Hematopoietic multipotent progenitor cell treated with erythropoietin and hydrocortisone succinate and interleukin-3 and kit ligand, for 8 days (in vitro differentiated cells): Measurements from ENCODE around the gene SCGB1C2.
A peak's percentile ranks its signal among the peaks of the same experiment; 100 is the strongest.
"Not testable (repeated sequence)": the region's sequence is repeated elsewhere in the genome, so short reads cannot be mapped to it uniquely, and the experiment has no call there.

Experiments
- DNase-seq: peaks from one replicate; pipeline ENCODE4 v3.0.0-alpha.2; 2015

The SCGB1C2 gene

DNA sequence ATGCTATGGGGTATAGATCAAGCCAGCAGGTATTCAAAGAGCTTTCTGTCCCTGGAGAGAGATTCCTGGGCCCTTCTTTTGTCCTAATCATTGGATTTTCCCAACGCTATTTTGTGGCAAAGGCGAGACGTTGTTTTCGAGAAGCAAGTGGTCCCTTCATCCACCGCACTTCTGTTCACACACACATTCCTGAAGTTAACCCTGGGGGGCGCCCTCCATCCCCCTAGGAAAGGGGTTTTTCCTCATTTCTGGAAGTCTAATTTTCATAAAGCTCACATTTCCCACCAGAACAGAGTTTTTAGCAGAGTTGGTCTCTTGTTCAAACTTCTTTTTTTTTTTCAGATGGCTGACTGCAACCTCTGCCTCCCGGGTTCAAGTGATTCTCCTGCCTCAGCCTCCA is 11.9 kb downstream of the SCGB1C2 start:
- no peak for DNase-seq

DNA sequence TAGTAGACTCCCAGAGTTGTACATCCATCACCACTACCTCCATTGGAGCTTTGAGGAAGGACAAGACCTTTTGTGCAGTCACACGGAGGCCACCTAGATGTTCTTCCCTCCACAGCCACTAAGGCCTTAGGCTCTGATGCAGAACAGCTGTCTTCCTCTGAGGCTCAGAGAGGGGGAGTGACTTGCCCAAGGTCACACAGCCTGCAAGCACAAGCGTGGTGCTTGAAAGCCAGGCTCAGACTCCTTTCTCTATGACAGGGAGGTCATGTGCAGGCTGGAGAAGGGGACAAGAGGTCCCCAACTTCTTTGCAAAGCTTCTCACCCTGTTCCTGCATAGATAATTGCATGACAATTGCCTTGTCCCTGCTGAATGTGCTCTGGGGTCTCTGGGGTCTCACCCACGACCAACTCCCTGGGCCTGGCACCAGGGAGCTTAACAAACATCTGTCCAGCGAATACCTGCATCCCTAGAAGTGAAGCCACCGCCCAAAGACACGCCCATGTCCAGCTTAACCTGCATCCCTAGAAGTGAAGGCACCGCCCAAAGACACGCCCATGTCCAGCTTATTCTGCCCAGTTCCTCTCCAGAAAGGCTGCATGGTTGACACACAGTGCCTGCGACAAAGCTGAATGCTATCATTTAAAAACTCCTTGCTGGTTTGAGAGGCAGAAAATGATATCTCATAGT is 12.7 kb downstream of the SCGB1C2 start:
- no peak for DNase-seq

DNA sequence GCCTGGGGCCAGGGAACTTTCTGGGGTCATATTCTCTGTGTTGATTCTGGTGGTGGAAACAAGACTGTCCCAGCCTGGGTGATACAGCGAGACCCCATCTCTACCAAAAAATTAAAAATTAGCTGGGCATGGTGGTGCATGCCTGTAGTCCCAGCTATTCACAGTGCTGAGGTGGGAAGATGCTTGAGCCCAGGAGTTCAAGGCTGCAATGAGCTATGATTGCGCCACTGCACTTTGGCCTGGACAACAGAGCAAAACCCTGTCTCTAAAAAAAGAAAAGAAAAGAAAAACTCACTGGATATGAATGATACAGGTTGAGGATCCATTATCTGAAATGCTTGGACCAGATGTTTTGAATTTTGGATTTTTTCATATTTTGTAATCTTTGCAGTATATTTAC is 13.6 kb downstream of the SCGB1C2 start:
- no peak for DNase-seq

DNA sequence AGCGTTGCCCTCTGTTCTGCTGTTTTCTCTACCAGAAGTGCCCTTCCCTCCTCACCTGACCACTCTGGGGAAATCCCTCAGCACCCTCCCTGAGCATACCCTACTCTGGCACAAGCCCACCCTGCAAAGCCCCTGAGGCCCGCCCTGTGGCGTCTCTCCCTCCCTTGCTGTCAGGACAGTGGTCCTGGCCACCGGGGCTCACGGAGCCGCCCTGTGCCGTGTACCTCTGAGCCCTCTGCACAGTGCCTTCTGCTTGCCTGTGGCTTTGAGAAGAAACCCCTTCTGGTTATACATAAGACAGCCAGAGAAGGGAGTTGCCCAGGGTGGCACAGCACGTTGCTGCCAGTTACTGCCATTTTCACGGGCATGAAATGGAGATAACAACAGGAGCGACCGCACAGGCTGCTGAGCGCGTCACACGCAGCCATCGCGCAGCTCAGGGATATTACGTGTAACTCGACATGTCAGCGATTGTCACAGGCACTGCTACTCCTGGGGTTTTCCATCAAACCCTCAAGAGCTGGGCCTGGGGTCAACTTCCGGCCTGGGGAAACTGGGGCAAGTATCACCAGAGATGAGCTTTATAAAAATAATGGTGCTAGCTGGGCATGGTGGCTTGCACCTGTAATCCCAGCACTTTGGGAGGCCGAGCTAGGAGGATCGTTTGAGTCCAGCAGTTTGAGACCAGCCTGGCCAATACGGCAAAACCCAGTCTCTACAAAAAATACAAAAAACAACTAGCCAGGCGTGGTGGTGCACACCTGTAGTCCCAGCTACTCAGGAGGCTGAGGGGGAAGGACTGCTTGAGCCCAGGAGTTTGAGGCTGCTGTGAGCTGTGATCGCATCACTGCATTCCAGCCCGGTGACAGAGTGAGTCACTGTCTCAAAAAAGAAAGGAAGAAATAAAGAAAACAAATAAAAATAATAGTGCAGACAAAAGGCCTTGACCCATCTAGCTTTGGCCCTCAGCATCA is 14.8 kb downstream of the SCGB1C2 start:
- no peak for DNase-seq

DNA sequence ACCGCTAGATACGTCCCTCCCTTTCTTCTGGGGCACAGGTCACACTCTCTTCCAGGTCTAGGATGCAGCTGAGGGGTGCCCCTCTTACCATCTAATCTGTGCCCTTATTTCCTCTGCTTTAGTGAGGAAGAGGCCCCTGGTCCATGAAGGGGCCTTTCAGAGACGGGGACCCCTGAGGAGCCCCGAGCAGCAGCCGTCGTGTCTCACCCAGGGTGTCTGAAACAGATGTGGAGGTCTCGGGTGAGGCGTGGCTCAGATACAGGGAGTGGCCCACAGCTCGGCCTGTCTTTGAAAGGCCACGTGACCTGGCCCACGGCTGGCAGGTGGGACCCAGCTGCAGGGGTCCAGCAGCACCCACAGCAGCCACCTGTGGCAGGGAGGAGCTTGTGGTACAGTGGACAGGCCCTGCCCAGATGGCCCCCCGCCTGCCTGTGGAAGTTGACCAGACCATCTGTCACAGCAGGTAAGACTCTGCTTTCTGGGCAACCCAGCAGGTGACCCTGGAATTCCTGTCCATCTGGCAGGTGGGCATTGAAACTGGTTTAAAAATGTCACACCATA is 15.6 kb downstream of the SCGB1C2 start:
- no peak for DNase-seq

DNA sequence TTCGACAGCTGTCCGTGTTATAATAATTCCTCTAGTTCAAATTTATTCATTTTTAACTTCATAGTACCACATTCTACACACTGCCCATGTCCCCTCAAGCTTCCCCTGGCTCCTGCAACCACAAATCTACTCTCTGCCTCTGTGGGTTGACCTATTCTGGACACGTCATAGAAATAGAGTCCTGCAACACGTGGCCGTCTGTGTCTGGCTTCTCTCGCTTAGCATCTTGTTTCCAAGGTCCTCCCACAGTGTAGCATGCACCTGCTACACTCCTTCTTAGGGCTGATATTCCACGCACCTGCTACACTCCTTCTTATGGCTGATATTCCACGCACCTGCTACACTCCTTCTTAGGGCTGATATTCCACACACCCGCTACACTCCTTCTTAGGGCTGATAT is 16.5 kb downstream of the SCGB1C2 start:
- DNase-seq: no peak

DNA sequence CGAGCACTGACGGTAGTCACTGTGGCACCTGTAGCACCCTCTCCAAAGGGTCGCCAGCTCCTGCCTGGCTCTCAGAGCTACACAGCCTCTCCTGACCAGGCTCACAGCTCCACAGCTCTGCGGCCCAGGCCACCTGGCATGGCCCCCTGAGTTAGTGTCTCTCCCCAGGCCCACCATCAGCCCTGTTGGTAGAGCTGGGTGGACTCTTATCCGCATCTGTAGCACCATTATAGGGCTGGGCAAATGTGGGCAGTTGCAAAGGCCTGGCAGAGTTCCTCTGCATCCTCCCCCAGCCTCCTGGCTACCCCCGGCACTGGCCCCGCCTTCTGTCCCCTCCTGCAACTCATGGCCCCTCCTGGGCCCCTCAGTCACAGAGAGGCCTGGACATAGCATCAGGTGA is 18.2 kb downstream of the SCGB1C2 start:
- DNase-seq: no peak

DNA sequence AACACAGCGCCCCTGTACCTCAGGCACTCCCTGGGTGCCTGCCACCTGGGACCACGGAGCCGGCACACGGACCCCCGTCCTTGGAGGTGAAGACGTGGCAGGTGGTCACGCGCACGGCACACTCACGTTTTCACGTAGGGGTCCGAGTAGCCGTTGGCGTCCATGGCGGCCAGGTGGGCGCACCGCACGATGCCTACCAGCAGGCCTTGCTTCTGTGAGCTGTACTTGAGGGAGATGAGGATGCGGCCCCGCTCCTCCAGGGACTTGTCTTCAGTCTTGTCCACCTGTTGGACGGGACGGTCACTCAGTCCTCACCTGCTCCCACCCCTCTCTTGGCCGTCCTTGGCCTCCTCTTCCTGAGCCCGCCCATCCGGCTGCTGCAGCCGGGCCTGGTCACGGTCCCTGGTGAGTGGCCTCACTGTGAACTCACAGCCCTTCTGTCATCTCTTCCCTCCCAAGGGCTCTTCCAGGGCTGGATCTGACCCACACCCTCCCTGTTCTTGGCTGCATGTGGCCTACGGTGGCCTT is 18.8 kb downstream of the SCGB1C2 start:
- no peak for DNase-seq

DNA sequence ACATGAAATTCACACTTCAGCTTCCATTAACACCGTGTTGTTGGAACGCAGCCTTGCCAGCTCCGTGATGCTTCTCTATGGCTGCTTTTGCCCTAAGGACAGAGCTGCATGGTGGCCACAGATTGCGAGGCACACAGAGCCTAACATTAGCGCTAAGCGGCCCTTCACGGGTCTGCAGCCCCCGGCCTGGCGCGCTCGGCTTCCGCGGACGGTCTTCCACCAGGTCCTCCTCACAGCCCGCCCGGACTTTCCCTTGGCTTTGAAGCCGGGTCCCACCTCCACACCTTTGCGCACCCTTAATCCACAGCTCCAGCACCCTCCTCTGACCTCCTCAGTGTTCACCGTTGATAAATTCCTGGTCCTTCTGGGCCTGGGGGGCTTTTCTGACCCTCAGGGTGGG is 19.6 kb downstream of the SCGB1C2 start:
- DNase-seq: no peak

DNA sequence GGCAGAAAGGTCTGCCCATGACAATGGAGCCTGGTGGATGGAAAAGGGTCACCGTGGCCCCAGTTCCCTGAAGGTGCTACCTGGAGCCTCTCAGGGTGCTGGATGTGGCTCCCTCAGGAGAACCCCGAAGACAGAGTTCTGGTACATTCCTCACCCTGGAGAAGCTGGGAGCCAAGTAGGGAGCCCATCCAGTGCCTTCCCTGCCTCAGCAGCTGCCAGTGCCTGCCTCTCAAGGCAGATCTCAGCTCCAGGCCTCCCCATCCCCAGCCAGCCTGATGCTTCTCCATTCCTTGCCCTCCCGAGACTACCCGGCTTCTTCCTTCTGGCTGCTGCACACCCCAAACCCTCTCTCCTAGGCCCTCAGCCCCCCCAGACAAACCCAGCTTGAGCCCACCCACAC is 20.5 kb downstream of the SCGB1C2 start:
- no peak for DNase-seq

DNA sequence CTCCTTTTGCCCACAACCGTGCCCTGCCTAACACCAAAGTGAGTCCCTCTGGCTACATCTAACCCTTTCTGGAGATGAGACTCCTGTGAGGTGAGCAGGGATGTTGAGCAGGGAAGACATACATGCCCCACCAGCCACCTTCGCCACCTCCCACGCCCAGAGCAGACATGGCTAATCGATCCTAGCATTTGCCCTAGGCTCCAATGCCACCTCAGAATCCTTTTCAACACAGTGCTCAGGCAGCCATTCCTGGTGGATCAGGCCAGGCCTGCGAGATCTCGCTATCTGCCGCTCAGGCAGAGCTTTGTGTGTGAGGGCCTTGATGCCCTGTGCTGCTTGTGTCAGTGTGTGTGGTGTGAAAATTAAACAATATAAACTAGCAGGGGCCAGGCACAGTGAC is 21.0 kb downstream of the SCGB1C2 start:
- no peak for DNase-seq

DNA sequence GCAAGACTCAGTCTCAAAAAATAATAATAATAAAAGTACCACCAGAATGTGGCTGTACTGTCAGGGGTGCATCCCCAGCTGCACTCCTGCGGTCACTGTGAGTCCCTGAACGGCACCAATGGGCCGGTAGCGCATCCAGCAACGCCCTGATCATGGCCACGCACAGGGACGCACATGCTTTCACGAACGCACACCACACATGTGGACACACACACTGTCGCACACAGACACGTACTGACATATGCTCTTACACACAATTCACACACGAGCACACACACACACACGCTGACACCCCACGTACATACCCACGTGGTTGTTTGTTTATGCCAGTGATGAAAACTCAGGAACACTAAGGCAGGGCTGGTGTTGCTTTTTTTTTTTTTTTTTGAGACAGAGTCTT is 22.2 kb downstream of the SCGB1C2 start:
- no peak for DNase-seq

DNA sequence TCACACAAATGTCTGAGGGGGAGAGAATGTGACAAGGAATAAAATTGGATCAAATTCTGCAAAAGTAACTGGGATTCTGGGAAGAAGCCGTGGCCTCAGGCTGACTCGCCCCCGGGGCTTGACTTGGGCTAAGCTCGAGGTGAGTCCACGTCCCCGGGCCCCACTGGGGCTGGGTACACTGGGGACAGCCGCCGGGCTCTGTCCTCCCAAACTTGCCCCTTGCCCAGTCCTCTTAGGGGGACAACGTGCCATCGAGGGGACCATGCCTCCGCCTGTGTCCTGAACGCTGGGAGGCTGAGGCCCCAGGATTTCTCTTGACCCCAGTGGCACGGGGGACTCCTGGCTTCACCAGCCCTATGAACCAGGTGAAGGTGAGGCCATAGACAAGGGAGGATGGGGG is 23.0 kb downstream of the SCGB1C2 start:
- DNase-seq: no peak

DNA sequence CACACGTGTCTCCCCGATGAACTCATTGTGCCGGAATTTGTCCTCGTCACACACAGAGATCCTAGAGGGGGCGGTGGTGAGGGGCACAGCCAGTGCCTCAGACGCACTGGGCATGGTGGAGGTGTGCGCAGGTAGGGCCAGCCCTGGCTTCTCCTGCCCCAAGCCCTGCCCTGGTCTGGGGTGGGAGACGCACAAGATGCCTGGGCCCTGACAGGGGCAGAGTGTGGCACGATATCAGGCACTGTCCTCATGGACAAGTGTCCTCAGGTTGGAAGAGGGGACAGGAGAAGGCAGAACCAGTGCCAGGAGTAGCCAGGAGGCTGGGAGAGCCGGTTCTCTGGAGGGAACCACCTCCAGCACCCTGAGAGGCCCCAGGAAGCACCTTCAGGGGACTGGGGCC is 24.1 kb downstream of the SCGB1C2 start:
- no peak for DNase-seq

DNA sequence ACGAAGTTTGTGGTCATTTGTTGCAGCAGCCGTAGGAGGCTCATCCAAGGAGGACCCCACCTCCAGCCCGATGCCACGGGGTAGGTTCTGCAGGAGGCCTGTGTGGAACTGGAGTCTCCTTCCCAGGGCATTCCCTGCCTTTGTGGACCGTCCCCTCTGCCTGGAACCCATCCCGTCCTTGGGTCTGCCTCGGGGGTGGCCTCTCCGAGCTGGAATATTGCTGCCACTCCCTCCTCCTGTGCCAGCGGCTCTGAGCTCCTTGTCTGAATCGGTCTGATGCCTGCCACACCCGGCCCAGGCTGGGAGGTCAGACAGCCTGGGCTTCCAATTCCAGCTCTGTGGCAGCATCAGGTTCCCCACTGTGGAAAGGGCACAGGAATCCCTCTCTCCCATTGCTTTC is 25.3 kb downstream of the SCGB1C2 start:
- DNase-seq: no peak

DNA sequence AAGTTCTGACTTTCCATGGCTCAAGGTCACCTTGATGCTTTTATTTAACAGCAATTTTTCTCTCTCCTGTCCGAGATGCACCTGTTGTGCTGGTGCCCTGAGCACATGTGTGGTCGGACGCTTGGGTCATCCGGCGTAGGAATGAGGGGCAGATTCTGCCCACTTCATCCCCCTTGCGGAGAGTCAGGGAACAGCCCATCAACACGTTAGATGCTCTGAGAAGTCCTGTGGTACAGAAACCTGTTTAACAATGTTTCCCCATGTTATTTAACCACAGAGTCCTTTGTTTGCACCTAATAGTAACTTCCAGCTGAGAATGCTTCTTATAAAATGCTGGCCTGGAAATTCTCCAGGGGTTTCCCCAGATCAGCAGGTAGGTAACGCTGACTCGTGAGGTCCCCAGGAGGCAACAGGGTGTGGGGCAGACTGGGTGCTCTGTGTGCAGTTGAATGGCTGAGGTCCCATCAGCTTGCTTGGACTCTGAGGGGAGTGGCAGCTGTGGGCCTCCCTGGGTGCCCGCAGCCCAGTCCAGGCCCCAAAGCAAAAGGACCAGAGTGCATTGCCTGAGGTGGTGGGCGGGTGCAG is 26.2 kb downstream of the SCGB1C2 start:
- DNase-seq: no peak

DNA sequence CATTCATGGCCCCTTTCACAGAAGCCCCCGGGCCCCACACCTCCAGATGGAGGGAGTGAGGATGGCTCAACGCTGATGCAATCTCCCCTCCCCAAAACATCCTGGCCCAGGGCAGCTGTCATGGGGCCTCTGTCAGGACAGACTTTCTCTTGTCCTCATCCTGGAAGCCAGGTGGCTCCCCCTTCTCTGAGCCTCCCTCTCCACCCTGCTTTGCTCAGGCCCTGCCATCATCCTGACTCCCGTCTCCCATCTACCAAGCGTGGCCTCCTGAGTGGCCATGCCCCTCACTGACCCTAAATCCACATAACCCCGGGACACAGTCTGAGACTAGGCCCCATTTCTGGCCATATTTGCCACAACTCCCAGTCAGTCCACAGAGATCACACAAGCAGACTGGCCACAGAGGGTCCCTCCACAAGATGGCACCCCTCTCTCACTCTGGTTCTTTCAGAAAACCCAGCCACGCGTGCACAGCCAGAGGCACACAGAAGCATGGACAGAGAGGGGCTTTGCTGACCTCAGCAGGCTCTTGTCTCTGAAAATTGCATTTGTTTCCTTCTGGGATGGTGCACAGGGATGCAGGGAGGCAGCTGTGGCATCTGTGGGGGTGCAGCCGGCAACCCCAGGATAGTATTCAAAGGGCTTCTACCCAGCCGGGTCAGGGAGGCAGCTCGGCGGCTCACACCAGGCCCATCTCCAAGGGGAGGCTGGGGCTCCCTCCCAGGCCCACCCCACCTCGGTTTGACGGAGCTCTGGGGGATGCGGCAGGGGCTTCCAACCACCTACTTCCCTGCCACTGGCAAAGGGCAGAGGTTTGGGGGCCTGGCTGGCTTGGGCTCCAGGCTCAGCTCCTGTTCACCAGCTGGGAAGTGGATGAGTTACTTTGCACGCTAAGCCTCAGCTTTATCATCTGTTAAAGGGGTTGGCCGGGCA is 27.2 kb downstream of the SCGB1C2 start:
- peak; percentile 40 for DNase-seq

DNA sequence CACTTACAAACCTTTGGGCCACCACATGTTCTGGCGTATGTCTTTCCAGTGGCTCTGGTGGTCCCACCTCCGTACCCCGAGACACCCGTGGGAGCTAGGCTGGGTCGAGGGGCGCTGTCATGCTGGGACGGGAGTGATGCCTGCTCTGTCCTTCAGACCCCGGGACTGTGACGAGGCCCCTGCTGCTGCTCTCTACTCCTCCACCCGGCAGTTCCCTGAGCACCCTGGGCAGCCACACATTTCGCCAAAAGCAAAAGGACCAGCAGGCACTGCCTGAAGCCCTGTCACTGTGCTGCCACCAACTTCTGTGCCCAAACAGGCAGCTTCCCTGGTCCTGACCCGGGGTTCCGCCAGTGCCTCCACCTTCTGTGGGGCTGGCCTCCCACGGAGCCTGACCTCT is 28.6 kb downstream of the SCGB1C2 start:
- DNase-seq: no peak

DNA sequence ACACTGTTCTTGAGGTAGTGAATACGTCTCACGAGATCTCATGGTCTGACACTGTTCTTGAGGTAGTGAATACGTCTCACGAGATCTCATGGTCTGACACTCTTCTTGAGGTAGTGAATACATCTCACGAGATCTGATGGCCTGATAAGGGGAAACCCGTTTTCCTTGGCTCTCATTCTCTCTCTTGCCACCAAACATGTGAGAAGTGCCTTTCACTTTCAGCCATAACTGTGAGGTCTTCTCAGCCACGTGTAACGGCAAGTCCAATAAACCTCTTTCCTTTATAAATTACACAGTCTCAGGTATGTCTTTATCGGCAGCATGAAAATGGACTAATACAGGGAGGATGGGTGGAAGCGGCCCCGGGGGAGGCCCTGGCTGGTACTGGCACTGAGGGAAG is 31.2 kb downstream of the SCGB1C2 start:
- DNase-seq: not testable (repeated sequence)

DNA sequence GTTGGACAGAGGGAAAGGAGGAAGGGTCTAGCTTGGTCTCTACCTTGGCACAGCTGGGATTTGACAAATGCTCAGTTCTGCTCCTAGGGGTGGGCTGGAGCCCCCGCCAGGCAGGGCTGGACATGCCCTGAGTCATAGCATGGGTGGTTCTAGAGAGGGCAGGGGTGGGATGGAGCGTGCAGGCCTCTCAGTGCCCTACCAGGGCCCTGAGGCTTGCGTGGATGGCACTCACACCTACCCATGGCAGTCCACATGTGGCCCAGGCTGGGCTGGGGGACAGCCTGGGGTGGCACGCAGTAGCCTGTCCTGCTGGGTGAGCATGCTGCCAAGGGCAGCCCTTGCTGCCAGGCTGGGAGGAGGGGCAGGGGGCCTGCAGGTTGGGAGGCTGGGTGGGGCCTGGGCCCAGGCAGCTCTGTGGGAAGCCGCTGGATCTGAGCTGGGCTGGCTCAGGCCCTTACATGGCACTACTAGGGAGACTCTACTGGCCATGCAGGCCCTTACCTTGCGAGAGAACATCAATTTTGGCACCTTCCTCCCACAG is 32.8 kb downstream of the SCGB1C2 start:
- DNase-seq: no peak

DNA sequence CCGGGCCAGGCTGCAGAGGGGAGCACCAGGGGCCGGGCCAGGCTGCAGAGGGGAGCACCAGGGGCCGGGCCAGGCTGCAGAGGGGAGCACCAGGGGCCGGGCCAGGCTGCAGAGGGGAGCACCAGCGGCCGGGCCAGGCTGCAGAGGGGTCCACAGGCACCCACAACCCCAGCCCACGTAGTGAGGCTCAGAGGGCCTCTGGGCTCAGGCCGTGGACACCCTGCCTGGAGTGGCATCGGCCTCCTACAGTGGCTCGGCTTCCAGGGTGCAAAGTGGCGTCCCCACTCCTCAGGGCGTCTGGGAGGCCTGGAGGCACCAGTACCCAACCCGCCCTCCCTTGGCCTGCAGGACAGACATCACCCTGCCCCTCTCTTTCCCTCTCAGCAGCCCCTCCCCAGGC is 34.5 kb downstream of the SCGB1C2 start:
- DNase-seq: no peak

DNA sequence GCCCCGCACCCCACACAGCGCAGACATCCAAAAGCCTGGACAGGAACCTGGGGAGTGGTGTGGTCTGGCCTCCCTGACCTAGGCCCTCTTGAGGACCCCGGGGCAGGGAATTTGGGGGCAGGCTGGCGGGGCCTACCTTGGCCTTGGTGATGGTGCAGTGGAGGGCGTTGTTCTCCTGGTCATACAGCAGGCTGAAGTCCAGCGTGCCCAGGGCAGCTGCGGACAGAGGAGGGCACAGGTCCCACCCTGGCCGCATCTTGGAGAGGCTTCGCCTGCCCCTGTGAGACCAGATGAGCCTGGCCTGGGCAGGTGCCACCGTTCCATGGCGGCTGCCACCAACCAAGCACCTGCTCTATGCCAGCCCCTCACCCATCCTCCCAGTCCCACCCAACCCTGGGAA is 35.0 kb downstream of the SCGB1C2 start:
- DNase-seq: no peak
